GM12864 (cell line): Measurements from ENCODE around the gene SORCS2.

Experiments
- DNase-seq: peaks from one replicate; pipeline ENCODE4 v3.0.0-alpha.2; 2011; ENCODE audit warnings: low read depth
- H3K4me3 ChIP-seq: 2 replicates; pipeline ENCODE4 v1.5.1; 2011; ENCODE audit warnings: mild to moderate bottlenecking, low read depth, low read length, control low read depth
- CTCF ChIP-seq: IDR thresholded peaks from 2 replicates; pipeline ENCODE4 v1.5.1; 2011; ENCODE audit warnings: low read depth, mild to moderate bottlenecking, moderate library complexity, low read length, control low read depth, inconsistent platforms; ENCODE audit errors: missing control alignments

SORCS2 gene

DNA sequence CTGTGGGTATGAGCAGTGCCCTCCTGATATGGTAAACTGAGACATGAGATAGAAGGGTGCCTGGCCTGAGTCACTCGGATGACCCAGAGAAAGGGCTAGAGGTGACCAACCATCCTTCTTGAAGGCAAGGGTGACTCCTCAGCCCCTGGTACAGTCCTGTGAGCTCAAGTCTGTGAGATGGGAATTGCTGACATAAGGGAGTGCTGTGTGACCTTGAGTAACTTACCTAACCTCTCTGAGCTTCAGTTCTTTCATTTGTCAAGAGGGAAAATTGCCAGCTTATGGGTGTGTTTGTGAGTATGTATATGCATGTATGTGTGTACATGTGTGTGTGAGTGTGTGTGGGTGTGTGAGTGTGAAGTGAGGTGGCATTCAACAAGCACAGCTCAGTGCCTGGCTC lies 452.8 kb downstream of the SORCS2 start:
- TF ChIP-seq CTCF: no peak
- no peak for DNase-seq
- no peak overlapping the region for H3K4me3 ChIP-seq

GRCh38 chr4:7645956-7646355 lies 453.6 kb downstream of the SORCS2 start:
- no peak overlapping the region for H3K4me3 ChIP-seq
- TF ChIP-seq CTCF: no peak
- no peak for DNase-seq

DNA sequence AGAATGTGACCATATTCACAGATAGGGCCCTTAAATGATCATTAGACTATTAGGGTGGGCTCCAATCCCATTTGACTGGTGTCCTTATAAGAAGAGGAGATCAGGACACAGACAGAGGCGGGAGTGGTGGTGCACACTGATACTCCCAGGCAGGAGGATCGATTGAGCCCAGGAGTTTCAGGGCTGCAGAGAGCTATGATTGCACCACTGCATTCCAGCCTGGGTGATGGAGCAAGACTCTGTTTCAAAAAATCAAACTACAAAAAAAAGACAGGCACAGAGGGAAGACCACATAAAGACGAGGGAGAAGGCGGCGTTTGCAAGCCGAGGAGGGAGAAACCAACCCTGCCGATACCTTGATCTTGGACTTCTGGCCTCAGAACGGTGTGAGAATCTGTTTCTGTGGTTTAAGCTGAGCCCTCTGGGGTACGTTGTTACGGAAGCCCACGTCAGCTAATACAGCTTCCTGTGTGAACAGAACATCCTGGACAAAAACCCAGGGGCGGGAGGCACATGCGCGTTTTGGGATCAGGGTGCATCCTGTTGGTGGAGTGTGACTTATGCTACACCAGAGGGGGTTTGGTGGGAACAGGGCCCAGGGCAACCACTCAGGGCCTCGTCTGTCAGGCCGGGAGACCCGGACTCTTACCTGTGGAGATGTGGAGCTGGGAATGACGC lies 454.2 kb downstream of the SORCS2 start:
- TF ChIP-seq CTCF: no peak
- H3K4me3 ChIP-seq: no peak overlapping the region
- no peak for DNase-seq

GRCh38 chr4:7647186-7647585 lies 454.8 kb downstream of the SORCS2 start:
- no peak for DNase-seq
- no peak overlapping the region for H3K4me3 ChIP-seq
- TF ChIP-seq CTCF: no peak

- TF ChIP-seq CTCF: no peak
Measured at GRCh38 chr4:7647600-7648543, 455.5 kb downstream of the SORCS2 start.

GRCh38 chr4:7648544-7649395 lies 456.4 kb downstream of the SORCS2 start:
- no peak for DNase-seq
- no peak overlapping the region for H3K4me3 ChIP-seq
- no peak for TF ChIP-seq CTCF

More at GRCh38 chr4:7647600-7648543, 455.5 kb downstream of the SORCS2 start:
- DNase-seq: no peak
- no peak overlapping the region for H3K4me3 ChIP-seq
